Panc1 (cell line): ENCODE data around the gene SLCO2B1. TPM values are rescaled to one million over a fixed set of nuclear protein-coding genes. Genes with fewer than 3 reads are reported as not detected.

Experiments used
- ATAC-seq: fragments of 200-7000 bp; cut with Tn5 transposase; 2 replicates; pipeline ENCODE4 v1.9.1; 2020; ENCODE audit warnings: mild to moderate bottlenecking, moderate library complexity
- BruUV-seq: library from RNA; stranded (reverse); fragments of 400-500 nt; replicated peaks from 2 replicates; lab custom pipeline; 2021; lab: Mats Ljungman, UMichigan
- CTCF ChIA-PET: fragments of 300-600 bp; sonication (Branson Sonifier 250); formaldehyde crosslinking; loops from one replicate; lab custom pipeline; 2022; ENCODE audit warnings: antibody characterized with exemption; lab: Charles Lee
- POLR2A ChIA-PET: fragments of 300-600 bp; sonication (Branson Sonifier 250); formaldehyde crosslinking; loops from one replicate; lab custom pipeline; 2022; ENCODE audit warnings: antibody characterized with exemption; lab: Charles Lee
- DNase-seq: peaks from one replicate; pipeline ENCODE4 v3.0.0-alpha.2; 2010; ENCODE audit warnings: low read depth, low spot score
- H3K27ac ChIP-seq: 2 replicates; pipeline ENCODE4 v1.5.1; 2011; ENCODE audit warnings: mild to moderate bottlenecking, low read length, inconsistent platforms
- H3K27me3 ChIP-seq: fragments of 200-500 bp; sonication (Bioruptor generic); 2 replicates; pipeline ENCODE4 v1.6.0; 2014; ENCODE audit warnings: low read length, inconsistent platforms; ENCODE audit not compliant: control insufficient read depth, insufficient read depth
- H3K36me3 ChIP-seq: fragments of 200-500 bp; sonication (Bioruptor generic); 2 replicates; pipeline ENCODE4 v1.5.1; 2014; ENCODE audit warnings: inconsistent platforms, mild to moderate bottlenecking, low read length, moderate library complexity; ENCODE audit not compliant: control insufficient read depth, insufficient read depth
- H3K4me1 ChIP-seq: 2 replicates; pipeline ENCODE4 v1.5.1; 2011; ENCODE audit warnings: inconsistent platforms, mild to moderate bottlenecking, low read length, moderate library complexity; ENCODE audit not compliant: control insufficient read depth, insufficient read depth
- H3K4me3 ChIP-seq, 2 experiments: 2 replicates each; pipeline ENCODE4 v1.5.1; 2011 to 2012; ENCODE audit warnings: low read depth in 2 of 2, low read length in 2 of 2, mild to moderate bottlenecking in 2 of 2, inconsistent platforms in 1 of 2, moderate library complexity in 1 of 2
- H3K9me3 ChIP-seq: fragments of 200-500 bp; sonication (Bioruptor generic); 2 replicates; pipeline ENCODE4 v1.5.1; 2014; ENCODE audit warnings: low read depth, mild to moderate bottlenecking, inconsistent platforms, low read length, moderate library complexity; ENCODE audit not compliant: control insufficient read depth, insufficient read depth
- CTCF ChIP-seq: fragments of 450-650 bp; IDR thresholded peaks from 2 replicates; pipeline ENCODE4 v1.5.1; 2017; ENCODE audit warnings: mild to moderate bottlenecking
- POLR2AphosphoS5 ChIP-seq: IDR thresholded peaks from 2 replicates; pipeline ENCODE4 v1.6.1; 2012; ENCODE audit warnings: mild to moderate bottlenecking, low read depth, low read length, moderate library complexity
- REST ChIP-seq, 2 experiments: IDR thresholded peaks; 2 replicates each; pipeline ENCODE4 v1.6.1; 2011 to 2012; ENCODE audit warnings: low read depth in 2 of 2, control low read depth in 1 of 2, low read length in 1 of 2, mild to moderate bottlenecking in 1 of 2, moderate library complexity in 1 of 2; ENCODE audit not compliant: insufficient read depth in 1 of 2
- SIN3A ChIP-seq: IDR thresholded peaks from 2 replicates; pipeline ENCODE4 v1.6.1; 2012; ENCODE audit warnings: low read depth, mild to moderate bottlenecking, low read length, moderate library complexity, borderline replicate concordance; ENCODE audit not compliant: insufficient read depth
- TCF7L2 ChIP-seq: IDR thresholded peaks from 2 replicates; pipeline ENCODE4 v1.6.1; 2011; ENCODE audit warnings: mild to moderate bottlenecking, low read depth, low read length, inconsistent platforms
- in situ Hi-C: cut with HindIII; loops from 2 replicates; pipeline ENCODE4 v1.10.0; 2016; ENCODE audit warnings: low sequenced_read_pairs, low pct_unique_long_range_greater_than_20kb
- intact Hi-C: fragments of 100-400 bp; cut with micrococcal nuclease; formaldehyde crosslinking; loops from one replicate; pipeline ENCODE4 v1.10.0; 2022; ENCODE audit not compliant: unreplicated experiment
- total RNA-seq: library from RNA; stranded (reverse); gene quantifications from one replicate; pipeline ENCODE4 v1.2.1, GENCODE V29; 2021; ENCODE audit not compliant: unreplicated experiment

Gene SLCO2B1
- total RNA-seq, 1 experiment from 2014 or later = 0.77 TPM

DNA sequence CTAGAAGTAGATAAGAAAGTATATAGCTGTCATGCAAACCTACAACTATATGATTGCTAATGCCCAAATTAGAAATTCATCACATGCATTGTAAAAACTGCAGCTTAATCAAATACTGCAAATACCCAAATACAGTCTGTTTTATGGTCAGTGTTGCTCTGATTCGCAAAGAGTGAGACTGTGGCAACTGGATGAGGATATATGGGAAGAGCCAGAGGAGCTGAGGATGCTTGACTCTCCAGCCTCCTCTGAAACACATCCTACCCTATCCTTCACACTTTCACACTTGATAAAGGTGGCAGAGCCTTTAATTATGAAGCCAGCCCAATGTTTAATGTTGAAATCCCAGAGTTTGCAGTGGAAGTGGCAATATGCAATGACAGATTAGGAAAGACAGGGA is 32.3 kb upstream of the SLCO2B1 start:
- Histone ChIP-seq H3K9me3 (peaks cover 4% of the 10 kb centered on the region; the same call in 1 of the 2 replicates), H3K27me3 (no peaks in the 10 kb centered on the region), H3K27ac (no peak overlapping the region), H3K4me3 (no peak overlapping the region), H3K36me3 (no peaks in the 10 kb centered on the region), H3K4me1 (no peaks in the 10 kb centered on the region)
- DNase-seq (no peak), ATAC-seq (no peak)
- ChIA-PET CTCF (no interaction called here), POLR2A (no interaction called here)
- intact Hi-C loops (no loop called here), in situ Hi-C loops (loop anchor here (25.0 kb wide), 2 partner anchors 94 to 106 kb away; no protein-coding TSS in a partner anchor)
- TF ChIP-seq SIN3A = no peak
- no peak for TF ChIP-seq TCF7L2
- no peak for TF ChIP-seq CTCF
- TF ChIP-seq POLR2AphosphoS5 = no peak
- no peak for TF ChIP-seq REST (IDR thresholded peaks at IDR 0.05; ENCODE audit: insufficient read depth in 1 of 2, low read depth in 2 of 2, low read length in 1 of 2)
- no TSS peak for BruUV-seq

DNA sequence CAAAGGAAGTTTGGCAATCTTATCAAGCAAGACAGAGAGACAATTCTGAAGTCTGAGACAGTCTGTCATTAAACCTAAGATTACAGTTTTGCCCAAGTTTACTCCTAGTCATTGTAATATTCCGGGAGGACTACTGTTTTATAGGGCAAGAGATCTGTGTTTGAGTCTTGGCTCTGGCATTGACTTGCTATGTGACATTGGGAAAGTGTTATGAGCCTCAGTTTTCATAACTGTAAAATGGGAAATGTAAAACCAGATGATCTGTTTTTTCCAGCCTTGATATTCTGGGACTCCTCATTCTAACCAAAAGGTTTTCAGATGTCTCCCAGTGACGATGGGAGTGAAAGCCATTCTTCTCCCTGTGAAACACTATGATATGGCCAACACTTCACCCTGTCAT is 24.3 kb upstream of the SLCO2B1 start:
- H3K36me3 ChIP-seq = no peaks in the 10 kb centered on the region

More for the DNA sequence above, 24.3 kb upstream of the SLCO2B1 start:
- no peak for DNase-seq
- no TSS peak for BruUV-seq
- Histone ChIP-seq H3K27ac (no peak overlapping the region), H3K4me3 (no peak overlapping the region), H3K27me3 (peaks cover 4% of the 10 kb centered on the region; the same call in 1 of the 2 replicates), H3K4me1 (no peaks in the 10 kb centered on the region), H3K9me3 (no peaks in the 10 kb centered on the region)
- no peak for ATAC-seq
- ChIA-PET POLR2A (no interaction called here), CTCF (interaction anchor here (1.0 kb wide), 1 partner anchor 104 kb away, joined by 3 read pairs; no protein-coding TSS in a partner anchor)
- TF ChIP-seq CTCF (no peak), SIN3A (no peak), POLR2AphosphoS5 (no peak)
- in situ Hi-C loops = no loop called here
- intact Hi-C loops = no loop called here
